Kidney capillary endothelial cell (primary cell): Measurements from ENCODE around the gene PRKAG1.

Experiments
- DNase-seq: peaks from one replicate; pipeline ENCODE4 v3.0.0-alpha.2; 2018; ENCODE audit warnings: low spot score

The PRKAG1 gene

GRCh38 chr12:49049566-49050224 is 31.1 kb upstream of the PRKAG1 start:
- no peak for DNase-seq

- no peak for DNase-seq
Observed at GRCh38 chr12:49048953-49049352, 30.4 kb upstream of the PRKAG1 start.

- no peak for DNase-seq
Observed at GRCh38 chr12:49046129-49046895, 27.7 kb upstream of the PRKAG1 start.

- no peak for DNase-seq
Observed at GRCh38 chr12:49044660-49045059, 26.1 kb upstream of the PRKAG1 start.

GRCh38 chr12:49043856-49044258 is 25.3 kb upstream of the PRKAG1 start:
- peak; percentile 48 for DNase-seq

- DNase-seq: no peak
Observed at GRCh38 chr12:49043241-49043640, 24.7 kb upstream of the PRKAG1 start.

GRCh38 chr12:49041881-49042484 is 23.4 kb upstream of the PRKAG1 start:
- DNase-seq: no peak

- DNase-seq: no peak
Observed at GRCh38 chr12:49041036-49041880, 22.7 kb upstream of the PRKAG1 start.

GRCh38 chr12:49040364-49040855 is 21.8 kb upstream of the PRKAG1 start:
- DNase-seq: no peak

GRCh38 chr12:49039421-49040363 is 21.1 kb upstream of the PRKAG1 start:
- DNase-seq: no peak

GRCh38 chr12:49038291-49038955 is 19.8 kb upstream of the PRKAG1 start:
- no peak for DNase-seq

- DNase-seq: no peak
Observed at GRCh38 chr12:49037947-49038237, 19.3 kb upstream of the PRKAG1 start.

GRCh38 chr12:49037111-49037946 is 18.8 kb upstream of the PRKAG1 start:
- no peak for DNase-seq

- no peak for DNase-seq
Observed at GRCh38 chr12:49036029-49036428, 17.5 kb upstream of the PRKAG1 start.

- DNase-seq: no peak
Observed at GRCh38 chr12:49034286-49034622, 15.7 kb upstream of the PRKAG1 start.

- DNase-seq: no peak
Observed at GRCh38 chr12:49033611-49034285, 15.2 kb upstream of the PRKAG1 start.

- no peak for DNase-seq
Observed at GRCh38 chr12:49032679-49033447, 14.3 kb upstream of the PRKAG1 start.

GRCh38 chr12:49032276-49032675 is 13.7 kb upstream of the PRKAG1 start:
- no peak for DNase-seq
